Right lobe of liver (tissue), 6 donors: Measurements from ENCODE around the gene ITPR1. TPM values are rescaled to one million over a fixed set of nuclear protein-coding genes. Genes with fewer than 3 reads are reported as not detected.

Experiments
- ATAC-seq, 4 donors: fragments of 200-7000 bp; cut with Tn5 transposase; one replicate each; pipeline ENCODE4 v1.9.1; 2020; ENCODE audit warnings: mild to moderate bottlenecking in 4 of 4, moderate library complexity in 4 of 4
- DNase-seq, 3 donors: peaks; one replicate each; pipeline ENCODE4 v3.0.0-alpha.2; 2020
- H3K27ac ChIP-seq, 3 donors: fragments of 200-600 bp; one replicate each; pipeline ENCODE4 v1.8.0; 2022
- H3K27me3 ChIP-seq, 2 donors: fragments of 200-600 bp; one replicate each; pipeline ENCODE4 v1.8.0; 2022
- H3K36me3 ChIP-seq, 4 donors: fragments of 200-600 bp; sonication (generic) in 1 of 4; one replicate each; pipeline versions ENCODE4 v1.5.1 to v1.8.0; 2017 to 2022; ENCODE audit warnings: control low read depth in 1 of 4
- H3K4me1 ChIP-seq, 4 donors: fragments of 200-600 bp; sonication (generic) in 1 of 4; one replicate each; pipeline versions ENCODE4 v1.5.1 to v1.8.0; 2017 to 2022; ENCODE audit warnings: control low read depth in 1 of 4
- H3K4me3 ChIP-seq, 3 donors: fragments of 200-600 bp; one replicate each; pipeline ENCODE4 v1.8.0; 2022
- H3K9me3 ChIP-seq, 4 donors: fragments of 200-600 bp; sonication (generic) in 1 of 4; one replicate each; pipeline versions ENCODE4 v1.5.1 to v1.8.0; 2017 to 2022; ENCODE audit warnings: control low read depth in 1 of 4
- CTCF ChIP-seq, 4 donors: fragments of 200-600 bp in 3 of 4; fragments of 450-650 bp in 1 of 4; IDR thresholded peaks; one replicate each; pipeline versions ENCODE4 v1.5.1 to v1.8.0; 2016 to 2022; ENCODE audit warnings: antibody characterized with exemption in 4 of 4, mild to moderate bottlenecking in 2 of 4
- POLR2A ChIP-seq: fragments of 450-650 bp; IDR thresholded peaks from one replicate; pipeline ENCODE4 v1.6.1; 2017; ENCODE audit warnings: antibody characterized with exemption, mild to moderate bottlenecking
- WGBS: methylation state at CpG from one replicate; pipeline ENCODE4 v1.1.6; 2018; ENCODE audit warnings: low coverage, low lambda C conversion rate; ENCODE audit not compliant: insufficient coverage; ENCODE audit errors: missing lambda C conversion rate; 5-methylcytosine and 5-hydroxymethylcytosine counted together
- intact Hi-C, 2 donors: fragments of 100-400 bp; cut with DNase I; formaldehyde crosslinking; loops; one replicate each; pipeline versions ENCODE4 v1.11.2 to v1.14.1; 2022
- total RNA-seq, 6 experiments: library from RNA; depleted of rRNA in 2 of 6; stranded (reverse); fragments of >200 nt in 2 of 6; fragmentation: NEBNext Ultra II Directional in 3 of 6; extraction: Animal tissue kit (Norgen Biotek cat#: 25700) in 3 of 6; gene quantifications; one replicate each; pipeline versions ENCODE4 v1.1.0 to v1.2.4, GENCODE V29; 2016 to 2023
- donor health status: DM: no; HTN: yes; CAD: no.
- donor health status: DM: no; HTN: no; CAD: no.
- donor health status: DM: no; HTN: no; CAD: no.
- donor health status: DM: no; HTN: yes; CAD: no.
- donor health status: DM: no; HTN: yes; CAD: no.

Gene ITPR1
- total RNA-seq, 6 experiments from 2014 or later, result 6.5 to 16.2 (median 11.5) TPM

DNA sequence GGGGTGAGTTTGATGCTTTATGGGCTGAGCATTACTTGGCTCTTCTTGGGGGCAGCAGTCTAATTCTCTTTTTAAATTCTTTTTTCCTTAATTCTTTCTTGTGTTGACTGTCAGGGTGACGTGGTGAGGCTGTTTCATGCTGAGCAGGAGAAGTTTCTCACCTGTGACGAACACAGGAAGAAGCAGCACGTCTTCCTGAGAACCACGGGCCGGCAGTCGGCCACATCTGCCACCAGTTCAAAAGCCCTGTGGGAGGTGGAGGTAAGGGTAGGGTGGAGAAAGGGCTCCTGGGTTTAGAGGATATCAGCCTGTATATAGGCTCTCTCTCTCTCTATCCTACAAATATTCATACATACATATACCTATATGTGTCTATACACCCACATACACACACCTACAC is 152.3 kb downstream of the ITPR1 start:
- Histone ChIP-seq H3K9me3 (no peaks in the 10 kb centered on the region), H3K4me3 (no peak overlapping the region), H3K36me3 (peaks cover 0 to 7% (median 3%) of the 10 kb centered on the region in 4 donors), H3K4me1 (no peaks in the 10 kb centered on the region), H3K27ac (no peak overlapping the region), H3K27me3 (no peaks in the 10 kb centered on the region)
- 59% methylated on average over 4 of the region's 6 CpGs for WGBS
- no peak for DNase-seq
- no peak for TF ChIP-seq CTCF (IDR thresholded peaks at IDR 0.05)
- TF ChIP-seq POLR2A, result no peak
- no peak for ATAC-seq
- intact Hi-C loops, result no loop called here

GRCh38 chr3:4647411-4647810 is 154.3 kb downstream of the ITPR1 start:
- TF ChIP-seq POLR2A, result no peak
- Histone ChIP-seq H3K4me1 (no peaks in the 10 kb centered on the region), H3K4me3 (no peak overlapping the region), H3K27ac (no peak overlapping the region), H3K27me3 (no peaks in the 10 kb centered on the region), H3K36me3 (peaks cover 0 to 7% (median 3%) of the 10 kb centered on the region in 4 donors), H3K9me3 (no peaks in the 10 kb centered on the region)
- intact Hi-C loops, result no loop called here
- 90% methylated on average over 2 of the region's 2 CpGs for WGBS
- DNase-seq, result no peak
- no peak for ATAC-seq

GRCh38 chr3:4655145-4656045 is 162.2 kb downstream of the ITPR1 start:
- TF ChIP-seq CTCF (IDR thresholded peaks at IDR 0.05) (no peak), POLR2A (no peak)
- intact Hi-C loops, result no loop called here
- WGBS, result 39% methylated on average over 16 of the region's 17 CpGs
- H3K4me3 ChIP-seq, result no peak overlapping the region
- DNase-seq, result no peak
- peaks cover 0 to 6% (median 0%) of the 10 kb centered on the region in 4 donors for H3K4me1 ChIP-seq
- no peak overlapping the region for H3K27ac ChIP-seq
- H3K9me3 ChIP-seq, result no peaks in the 10 kb centered on the region
- no peaks in the 10 kb centered on the region for H3K36me3 ChIP-seq
- peak; percentile 30 to 65 (median 55) for ATAC-seq
- no peaks in the 10 kb centered on the region for H3K27me3 ChIP-seq

DNA sequence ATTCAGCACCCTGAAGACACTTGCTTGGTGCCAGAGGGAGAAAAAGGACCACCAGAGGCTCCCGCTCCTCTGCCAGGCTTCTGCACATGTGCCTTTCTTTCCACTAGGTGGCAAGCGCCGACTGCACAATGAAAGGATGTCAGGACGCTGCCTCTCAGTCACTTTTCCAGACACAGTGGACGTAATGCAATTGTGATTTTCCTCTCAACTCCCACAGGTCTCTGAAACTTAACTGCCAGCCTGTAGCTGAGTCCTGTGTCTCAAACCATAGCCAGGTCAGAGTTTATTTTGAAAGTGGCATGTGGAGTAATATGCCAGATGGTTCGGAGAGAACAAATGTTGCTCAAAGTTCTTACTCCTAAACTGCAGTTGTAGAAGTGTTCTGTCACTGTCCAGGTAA is 162.9 kb downstream of the ITPR1 start:
- WGBS, result 19% methylated on average over 4 of the region's 6 CpGs
- DNase-seq (peak; percentile 55 to 63 (median 60)), ATAC-seq (peak; percentile 88 to 97 (median 92))
- no peak overlapping the region for H3K27ac ChIP-seq
- intact Hi-C loops, result no loop called here
- H3K9me3 ChIP-seq, result no peaks in the 10 kb centered on the region
- no peaks in the 10 kb centered on the region for H3K27me3 ChIP-seq
- H3K4me3 ChIP-seq, result no peak overlapping the region
- H3K36me3 ChIP-seq, result no peaks in the 10 kb centered on the region
- peaks cover 0 to 6% (median 0%) of the 10 kb centered on the region in 4 donors for H3K4me1 ChIP-seq
- peak; percentile 67 to 75 (median 72) for TF ChIP-seq CTCF (IDR thresholded peaks at IDR 0.05)
- TF ChIP-seq POLR2A, result no peak

DNA sequence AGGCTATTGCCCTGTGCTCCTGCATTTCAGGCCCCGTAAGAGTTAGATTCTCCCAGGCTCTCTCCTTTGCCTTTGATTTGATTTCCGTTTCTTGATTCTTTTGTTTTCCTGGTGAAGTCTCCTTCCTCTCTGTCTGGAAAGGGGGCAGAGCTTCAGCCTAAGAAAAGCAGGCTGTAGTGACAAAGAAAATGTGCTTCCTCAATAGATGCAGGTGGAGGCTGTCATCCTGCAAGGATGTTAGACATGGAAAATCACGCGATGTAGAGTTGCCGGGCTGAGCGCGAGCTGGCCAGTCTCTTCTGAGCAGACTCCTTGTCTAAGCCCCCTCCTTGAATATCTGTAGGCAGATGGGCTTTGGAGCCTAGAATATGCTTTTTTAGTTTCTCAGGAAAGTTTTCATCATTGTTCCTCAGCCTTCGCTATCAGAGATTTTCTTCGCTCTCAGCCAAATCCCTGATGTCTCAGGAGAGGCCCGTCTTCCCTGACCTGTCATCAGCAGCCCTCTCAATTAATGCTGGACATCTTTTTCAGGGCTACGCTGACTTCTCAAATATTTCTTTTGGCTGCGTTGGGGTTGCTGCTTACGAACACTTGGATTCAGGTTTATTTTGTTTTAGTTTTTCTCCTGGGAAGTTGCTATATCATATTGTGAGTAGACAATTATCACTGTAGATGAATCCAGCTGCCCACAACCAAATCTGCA is 163.6 kb downstream of the ITPR1 start:
- DNase-seq, result no peak
- 77% methylated on average over 13 of the region's 13 CpGs for WGBS

More for the DNA sequence above, 163.6 kb downstream of the ITPR1 start:
- Histone ChIP-seq H3K27me3 (no peaks in the 10 kb centered on the region), H3K36me3 (no peaks in the 10 kb centered on the region), H3K4me3 (no peak overlapping the region), H3K27ac (no peak overlapping the region), H3K4me1 (peaks cover 0 to 6% (median 0%) of the 10 kb centered on the region in 4 donors), H3K9me3 (no peaks in the 10 kb centered on the region)
- ATAC-seq, result peak in 1 of 4 donors; percentile 10
- intact Hi-C loops, result no loop called here
- TF ChIP-seq CTCF (IDR thresholded peaks at IDR 0.05), result no peak
- no peak for TF ChIP-seq POLR2A
